ENCODE results near the gene CEP85L.

CEP85L gene

DNA sequence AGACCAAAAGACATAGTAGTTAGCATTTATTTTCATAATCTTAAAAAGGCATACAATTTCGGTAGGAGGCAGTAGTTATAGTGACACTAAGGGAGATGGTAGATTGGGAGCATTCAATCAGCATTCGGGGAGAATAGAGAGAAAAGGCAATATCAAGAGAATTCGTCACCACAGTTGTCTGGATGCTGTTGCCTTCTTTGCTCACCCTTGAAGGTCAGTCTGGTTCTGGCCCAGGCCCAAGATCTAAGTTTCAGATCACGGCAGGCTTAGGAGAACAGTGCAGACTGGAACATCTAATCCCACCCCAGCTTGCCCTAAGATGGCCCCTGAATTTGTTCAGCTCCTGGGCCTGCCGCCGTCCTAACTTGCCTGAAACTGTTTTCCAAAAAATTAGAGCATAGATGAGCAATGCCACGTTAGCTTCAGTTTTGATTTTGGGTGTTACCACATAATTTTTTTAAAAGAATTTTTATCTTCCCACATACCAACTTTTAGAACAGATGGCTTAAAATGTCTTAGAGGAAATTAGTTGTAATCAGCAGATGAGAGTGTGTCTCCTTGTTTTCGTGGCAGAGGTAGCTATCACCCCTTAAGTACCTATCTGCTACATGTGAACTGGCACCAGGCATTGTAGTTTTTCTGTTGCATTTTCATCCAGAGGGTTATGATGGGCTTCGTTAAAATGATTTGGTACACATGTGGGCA is 8.3 kb upstream of the CEP85L start:
- no peak for DNase-seq

- peak; percentile 54 for DNase-seq
Observed at GRCh38 chr6:118656847-118657451, 5.6 kb upstream of the CEP85L start.

DNA sequence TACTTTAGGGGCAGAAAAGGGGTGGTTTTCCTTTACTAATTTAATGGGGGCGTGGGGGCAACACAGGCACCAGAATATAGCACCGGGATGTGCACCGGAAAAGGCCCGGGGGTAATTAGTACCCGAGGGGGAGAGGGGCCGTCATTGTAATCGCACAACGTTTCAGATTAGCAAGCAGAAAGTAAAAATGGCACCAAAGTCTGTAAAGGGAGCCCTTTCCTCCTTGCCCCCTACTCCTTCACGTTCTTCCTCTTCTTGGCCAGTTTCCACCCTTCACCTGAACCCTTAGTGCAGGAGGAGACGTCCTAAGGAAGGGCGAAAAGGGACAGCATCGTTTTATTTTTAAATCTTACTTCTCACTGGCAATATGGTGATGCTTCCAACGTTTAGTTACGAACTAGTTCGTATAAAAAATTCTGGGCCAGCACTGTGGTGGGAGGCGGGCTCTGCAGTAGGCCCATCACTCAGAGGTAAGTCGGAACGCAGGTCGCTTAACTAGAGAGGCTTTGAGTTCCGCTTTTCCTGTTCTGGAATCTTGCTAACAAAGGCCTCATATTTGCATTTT is 742 bp upstream of the CEP85L start:
- DNase-seq: no peak

DNA sequence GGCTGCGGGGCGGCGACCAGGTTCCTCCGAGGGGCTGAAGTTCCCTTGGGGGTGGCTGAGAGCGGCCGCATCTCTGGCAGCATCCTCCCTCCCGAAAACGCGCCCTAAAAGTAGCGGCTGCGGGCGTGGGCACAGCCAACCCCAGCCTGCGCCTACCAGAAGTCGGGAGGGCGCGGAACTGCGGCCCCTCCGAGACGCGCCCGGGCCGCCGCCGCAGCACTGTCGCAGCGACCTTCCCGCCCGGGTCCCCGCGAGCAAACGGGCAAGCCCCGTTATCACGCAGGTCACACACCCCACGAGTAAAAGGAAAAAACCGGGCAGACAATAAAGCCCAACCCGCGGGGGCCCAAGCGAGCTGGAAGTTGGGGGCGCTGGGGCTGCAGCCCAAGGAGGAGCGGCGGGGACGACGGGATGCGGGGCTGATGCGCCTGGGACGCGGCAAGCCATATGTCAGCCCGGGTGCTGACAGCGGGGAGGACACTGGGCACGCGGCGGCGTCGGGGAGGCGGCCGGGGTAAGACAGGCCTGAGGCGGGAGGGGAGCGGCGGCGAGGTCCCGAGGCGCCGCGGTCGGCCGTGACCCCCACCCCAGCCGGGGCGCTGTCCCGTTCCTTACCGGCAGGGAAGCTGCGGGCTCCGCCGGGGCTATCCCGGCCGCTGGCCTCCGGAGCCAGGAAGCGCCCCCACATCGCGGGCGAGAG is 659 bp downstream of the CEP85L start:
- peak; percentile 39 for DNase-seq

DNA sequence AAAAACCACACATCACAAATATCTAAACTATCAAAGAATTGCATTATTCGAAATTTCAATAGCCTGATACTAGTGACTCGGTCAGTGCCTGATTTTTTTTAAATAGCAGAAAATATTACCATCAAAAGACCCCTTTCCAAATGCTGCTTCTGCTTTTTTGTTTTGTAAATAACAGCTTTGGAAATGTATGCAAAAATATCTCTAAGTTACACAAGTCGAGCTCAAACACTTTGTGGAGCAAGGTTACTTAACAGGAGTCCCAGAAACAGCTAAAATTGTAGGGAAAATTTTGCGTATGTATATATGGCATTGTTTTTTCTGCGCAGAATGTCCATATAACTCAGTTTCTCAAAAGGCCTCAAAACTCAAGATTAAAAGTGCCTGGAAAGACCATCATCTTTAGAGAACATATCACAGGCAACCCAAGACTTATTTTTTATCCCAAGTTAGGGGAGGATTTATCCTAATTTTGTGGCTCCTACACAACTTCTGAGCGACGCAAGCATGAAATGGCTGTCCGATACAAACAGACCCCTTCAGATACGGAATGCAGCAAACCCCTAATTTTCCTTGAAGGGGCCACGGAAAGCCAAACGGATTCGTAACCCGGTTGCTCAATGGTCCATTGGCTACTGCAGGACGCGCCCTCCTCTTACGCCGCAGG is 1.3 kb downstream of the CEP85L start:
- no peak for DNase-seq

DNA sequence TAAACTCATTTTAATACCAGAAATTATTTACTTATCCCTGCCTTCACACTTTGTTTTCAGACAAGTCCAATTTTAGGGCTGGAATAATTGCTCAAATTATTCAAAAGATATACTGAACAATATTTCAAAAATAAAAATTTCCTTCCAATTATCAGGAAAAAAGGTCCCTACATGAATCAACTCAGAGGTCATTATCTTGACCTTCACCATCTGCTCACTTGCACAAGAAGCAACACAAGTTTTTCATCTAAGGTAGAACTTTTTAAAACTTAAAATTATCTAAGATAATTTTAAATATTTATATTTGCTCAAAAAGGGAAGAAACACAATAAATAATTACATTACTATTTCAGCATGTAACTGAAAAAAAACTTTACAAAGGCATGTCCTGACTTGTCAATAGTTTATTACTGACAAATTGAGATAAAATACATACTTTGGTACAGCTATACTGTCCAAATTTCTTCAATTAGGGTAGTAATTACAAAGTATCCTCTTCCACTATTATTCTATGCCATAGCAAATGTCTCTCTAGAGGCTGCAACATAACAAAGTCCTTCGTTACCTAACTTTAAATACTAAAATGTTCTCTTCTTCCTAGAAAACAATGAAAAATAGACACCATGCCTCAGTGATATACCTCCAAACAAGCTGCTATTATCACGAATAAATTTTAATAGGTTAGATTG is 2.4 kb downstream of the CEP85L start:
- no peak for DNase-seq

GRCh38 chr6:118646977-118647376 is 4.4 kb downstream of the CEP85L start:
- DNase-seq: no peak

DNA sequence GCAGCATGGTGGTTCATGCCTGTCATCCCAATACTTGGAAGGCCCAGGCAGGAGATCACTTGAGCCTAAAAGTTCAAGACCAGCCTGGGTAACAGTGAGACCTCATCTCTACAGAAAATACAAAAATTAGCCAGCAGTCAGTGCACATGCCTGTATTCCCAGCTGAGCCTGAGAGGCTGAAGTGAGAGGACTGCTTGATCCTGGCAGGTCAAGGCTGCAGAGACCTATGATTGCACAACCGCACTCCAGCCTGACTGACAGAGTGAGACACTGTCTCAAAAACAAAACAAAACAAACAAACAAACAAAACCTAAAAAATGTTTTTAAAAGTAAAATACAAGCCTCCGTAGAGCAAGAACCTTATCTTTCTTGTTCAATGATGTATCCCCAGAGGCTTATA is 6.0 kb downstream of the CEP85L start:
- no peak for DNase-seq

- DNase-seq: no peak
Observed at GRCh38 chr6:118644007-118644406, 7.4 kb downstream of the CEP85L start.

DNA sequence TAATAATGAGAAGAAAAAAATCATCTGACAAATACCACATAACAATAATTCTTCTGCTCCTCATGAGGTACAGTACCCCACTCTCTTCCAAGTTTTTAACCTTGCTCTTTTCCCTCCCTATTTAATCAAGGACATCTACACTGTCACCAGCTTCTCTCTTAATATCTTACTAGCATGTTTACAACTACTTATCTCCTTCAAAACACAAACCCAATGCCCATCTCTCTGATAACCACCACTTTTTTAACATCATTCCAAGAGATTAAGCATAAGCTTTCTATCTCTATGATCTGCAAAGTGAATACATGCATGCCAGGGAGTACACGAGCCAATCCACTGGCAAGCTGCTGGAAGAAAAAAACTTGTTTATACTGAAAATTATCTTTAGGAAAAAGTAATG is 10.3 kb downstream of the CEP85L start:
- no peak for DNase-seq

DNA sequence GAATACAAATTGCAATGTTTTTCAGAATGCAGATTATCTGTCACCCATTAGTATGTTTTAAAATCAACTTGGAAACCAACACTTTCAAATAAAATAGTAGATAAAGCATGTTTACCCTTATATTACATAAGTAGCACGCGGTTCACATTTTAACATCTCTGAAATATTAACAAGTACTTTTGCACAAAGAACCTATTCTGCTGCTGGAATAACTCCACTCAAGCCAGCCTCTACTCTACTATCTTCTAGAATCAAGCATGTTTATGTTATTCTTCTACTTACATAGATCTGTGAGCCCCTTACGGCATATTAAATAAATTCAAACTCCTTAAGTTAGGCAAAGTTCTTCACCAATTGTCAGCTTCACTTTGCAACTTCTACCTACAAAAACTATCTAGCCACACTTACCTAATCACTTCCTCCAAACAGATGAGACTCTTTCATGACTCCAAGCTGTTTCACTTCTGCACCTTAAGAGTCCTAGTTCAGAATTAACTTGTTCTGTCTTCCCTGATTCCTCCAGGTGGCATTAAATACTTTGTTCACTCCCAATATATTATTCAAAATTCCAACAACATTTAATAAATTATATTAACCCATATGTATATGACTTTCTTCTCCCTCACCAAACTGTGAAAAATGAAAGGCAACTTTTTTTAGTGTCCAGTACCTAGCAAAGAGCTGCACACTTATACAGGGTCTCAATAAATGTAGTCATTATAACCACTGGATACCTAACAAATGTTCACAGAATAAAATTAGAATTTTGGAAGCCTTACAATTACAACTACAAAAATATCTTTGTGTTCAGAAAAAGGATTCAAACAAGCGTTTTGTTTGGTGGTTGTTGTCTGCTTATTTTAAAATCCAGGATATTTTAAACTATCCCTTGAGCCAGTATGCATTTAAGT is 12.1 kb downstream of the CEP85L start:
- DNase-seq: no peak

GRCh38 chr6:118638288-118638687 is 13.1 kb downstream of the CEP85L start:
- no peak for DNase-seq

- no peak for DNase-seq
Observed at GRCh38 chr6:118635909-118636735, 15.3 kb downstream of the CEP85L start.

GRCh38 chr6:118632359-118632758 is 19.0 kb downstream of the CEP85L start:
- DNase-seq: peak; percentile 16

DNA sequence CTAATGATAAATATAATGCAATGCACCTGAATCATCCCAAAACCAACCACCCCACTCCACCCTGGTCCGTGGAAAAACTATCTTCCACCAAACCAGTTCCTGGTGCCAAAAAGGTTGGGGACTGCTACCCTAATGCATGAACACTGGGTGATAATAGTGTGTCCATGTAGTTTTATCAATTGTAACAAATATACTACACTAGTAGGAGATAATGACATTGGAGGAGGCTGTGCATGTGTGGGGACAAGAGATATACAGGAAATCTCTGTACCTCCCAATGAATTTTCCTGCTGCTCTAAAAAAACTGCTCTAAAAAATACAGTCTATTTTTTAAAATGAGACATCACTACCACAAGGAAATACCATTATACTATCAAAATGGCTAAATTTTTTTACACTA is 20.5 kb downstream of the CEP85L start:
- DNase-seq: no peak

DNA sequence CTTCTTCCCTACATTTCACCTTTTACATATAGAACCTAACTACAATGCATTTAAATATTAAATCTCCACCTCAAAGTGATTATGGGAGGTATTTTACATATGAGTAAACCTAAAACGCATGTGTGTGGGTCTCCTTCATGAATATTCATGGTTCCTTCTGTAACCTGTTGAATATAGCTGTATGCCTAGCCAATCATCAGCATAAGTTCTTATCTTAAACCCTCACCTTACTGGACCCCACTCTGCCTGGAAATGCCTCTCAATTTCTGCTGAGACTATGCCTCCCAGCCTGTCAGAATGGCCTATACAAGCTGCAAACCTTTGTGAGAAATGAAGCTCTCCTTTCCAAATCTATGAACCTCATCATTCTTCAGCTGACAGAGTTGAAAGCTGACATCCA is 21.3 kb downstream of the CEP85L start:
- no peak for DNase-seq

GRCh38 chr6:118627724-118628123 is 23.7 kb downstream of the CEP85L start:
- DNase-seq: no peak

GRCh38 chr6:118625833-118626232 is 25.6 kb downstream of the CEP85L start:
- DNase-seq: no peak

DNA sequence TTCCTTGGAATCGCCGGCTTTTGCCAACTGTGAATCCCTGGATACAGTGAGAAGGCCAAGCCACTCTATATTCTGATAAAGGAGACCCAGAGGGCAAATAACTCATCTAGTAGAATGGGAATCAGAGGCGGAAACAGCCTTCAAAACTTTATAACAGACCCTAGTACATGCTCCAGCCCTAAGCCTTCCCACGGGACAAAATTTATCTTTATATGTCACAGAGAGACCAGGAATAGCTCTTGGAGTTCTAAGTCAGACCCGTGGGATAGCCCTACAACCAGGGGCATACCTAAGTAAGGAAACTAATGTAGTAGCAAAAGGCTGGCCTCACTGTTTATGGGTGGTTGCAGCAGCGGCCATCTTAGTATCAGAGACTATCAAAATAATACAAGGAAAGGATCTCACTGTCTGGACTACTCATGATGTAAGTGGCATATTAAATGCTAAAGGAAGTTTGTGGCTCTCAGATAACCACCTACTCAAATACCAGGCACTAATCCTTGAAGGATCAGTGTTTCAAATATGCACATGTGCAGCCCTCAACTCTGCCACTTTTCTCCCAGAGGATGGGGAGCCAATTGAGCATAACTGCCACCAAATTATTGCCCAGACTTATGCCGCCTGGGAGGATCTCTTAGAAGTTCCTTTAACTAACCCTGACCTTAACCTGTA is 29.5 kb downstream of the CEP85L start:
- DNase-seq: no peak

- no peak for DNase-seq
Observed at GRCh38 chr6:118620202-118620601, 31.2 kb downstream of the CEP85L start.

Measured in activated CD4-positive, alpha-beta T cell treated with anti-CD3 and anti-CD28 coated beads, Interleukin-2, amount 50 U/mL, for 16 hours (primary cell).